GM21737 (cell line): Measurements from ENCODE around the gene IRF3.
"Not testable (repeated sequence)": the region's sequence is repeated elsewhere in the genome, so short reads cannot be mapped to it uniquely, and the experiment has no call there.

Experiments used
- ATAC-seq: cut with Tn5 transposase; IDR thresholded peaks from one replicate; pipeline ENCODE4 v1.9.1; 2021; ENCODE audit warnings: mild to moderate bottlenecking, moderate library complexity; ENCODE audit not compliant: unreplicated experiment

IRF3 gene

GRCh38 chr19:49651820-49652550 is 13.7 kb downstream of the IRF3 start:
- ATAC-seq = no peak

GRCh38 chr19:49651029-49651819 is 14.4 kb downstream of the IRF3 start:
- no peak for ATAC-seq

DNA sequence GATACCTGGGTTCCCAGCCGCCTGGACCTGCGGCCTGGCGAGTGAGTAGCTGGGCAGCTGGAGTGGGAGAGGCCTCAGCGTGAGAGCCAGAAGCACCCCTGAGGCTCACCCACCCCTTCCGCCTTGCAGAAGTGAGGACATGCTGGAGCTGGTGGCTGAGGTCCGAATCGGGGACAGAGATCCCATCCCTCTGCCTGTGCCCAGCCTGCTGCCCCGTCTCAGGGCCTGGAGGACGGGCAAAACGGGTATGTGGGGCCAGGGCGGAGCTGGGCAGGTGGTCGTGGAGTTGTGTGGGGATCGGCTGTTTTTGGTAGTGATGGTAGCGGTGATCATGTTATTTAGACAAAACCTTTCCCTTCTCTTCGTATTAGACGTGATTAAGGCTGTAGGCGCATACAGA is 19.1 kb downstream of the IRF3 start:
- no peak for ATAC-seq

- no peak for ATAC-seq
Observed at GRCh38 chr19:49645995-49646394, 19.7 kb downstream of the IRF3 start.

GRCh38 chr19:49645592-49645991 is 20.1 kb downstream of the IRF3 start:
- ATAC-seq = no peak

- no peak for ATAC-seq
Observed at GRCh38 chr19:49643466-49643865, 22.2 kb downstream of the IRF3 start.

DNA sequence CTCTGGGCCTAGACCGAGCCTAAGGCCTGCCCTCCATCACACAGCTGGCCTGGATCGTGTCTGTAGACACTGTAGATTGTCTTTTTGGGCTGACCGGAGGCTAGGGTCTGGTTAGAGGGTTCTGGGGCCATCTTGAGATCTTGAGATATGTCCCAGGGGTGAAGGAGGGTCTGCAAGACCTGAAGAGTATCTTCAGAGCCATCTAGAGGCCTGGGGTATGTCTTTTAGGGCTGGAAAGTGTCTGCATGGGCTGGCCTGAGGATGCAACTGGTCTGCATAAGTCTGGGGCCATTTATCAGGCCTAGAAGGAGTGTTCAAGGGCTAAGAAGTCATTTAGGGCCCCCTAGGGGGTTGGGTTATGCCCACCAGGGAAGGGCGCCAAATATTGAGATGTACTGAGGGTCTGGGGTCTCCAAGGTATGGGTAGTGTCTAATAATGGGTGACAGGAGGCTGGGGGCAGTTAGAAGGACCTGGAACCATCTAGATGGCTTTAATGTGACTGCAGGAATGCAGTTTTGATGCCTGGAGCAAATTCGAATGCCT is 23.1 kb downstream of the IRF3 start:
- no peak for ATAC-seq

- ATAC-seq = peak; percentile 64
Observed at GRCh38 chr19:49641688-49642491, 23.8 kb downstream of the IRF3 start, which contains the start of gene SCAF1. TSS of gene SCAF1 (plus strand) at chr19:49642209. CDS start at chr19:49645027, 2,818 bp downstream.

GRCh38 chr19:49640113-49640898 is 25.4 kb downstream of the IRF3 start, which contains the start of gene RRAS:
TSS of gene RRAS (minus strand) at chr19:49640143. CDS start at chr19:49640098, 45 bp downstream.
- ATAC-seq = peak; percentile 54

DNA sequence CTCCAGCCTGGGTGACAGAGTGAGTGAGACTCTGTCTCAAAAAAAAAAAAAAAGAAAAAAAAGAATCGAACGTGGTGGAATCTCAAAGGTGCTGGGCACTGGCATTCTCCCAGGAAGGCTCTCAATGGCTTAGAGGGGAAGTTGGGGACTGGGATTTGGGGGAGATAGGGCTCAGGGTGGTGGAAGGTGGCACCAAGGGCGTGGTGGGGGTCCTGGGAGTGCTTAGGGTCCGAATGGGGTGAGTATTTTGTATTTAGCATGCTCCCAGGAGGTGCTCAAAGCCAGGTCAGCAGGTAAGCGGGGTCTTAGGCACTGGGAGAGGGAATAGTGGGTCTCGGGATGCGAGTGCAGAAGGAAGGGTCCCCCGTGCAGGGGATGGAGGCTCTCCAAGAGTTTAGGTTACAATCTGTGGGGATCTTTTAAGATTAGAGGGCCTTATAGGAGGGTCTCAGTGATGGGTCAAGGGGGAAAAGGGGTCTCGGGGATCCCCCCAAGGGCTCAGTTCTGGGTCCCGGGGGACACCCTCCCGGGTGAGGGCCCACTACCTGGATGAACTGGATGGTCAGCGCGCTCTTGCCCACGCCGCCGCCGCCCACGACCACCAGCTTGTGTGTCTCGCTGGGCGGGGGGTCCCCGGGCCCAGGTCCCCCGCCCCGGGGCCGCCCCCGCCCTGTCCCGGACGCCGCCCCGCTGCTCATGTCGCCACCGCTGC is 26.1 kb downstream of the IRF3 start:
- no peak for ATAC-seq

- no peak for ATAC-seq
Observed at GRCh38 chr19:49637821-49638738, 27.6 kb downstream of the IRF3 start.

DNA sequence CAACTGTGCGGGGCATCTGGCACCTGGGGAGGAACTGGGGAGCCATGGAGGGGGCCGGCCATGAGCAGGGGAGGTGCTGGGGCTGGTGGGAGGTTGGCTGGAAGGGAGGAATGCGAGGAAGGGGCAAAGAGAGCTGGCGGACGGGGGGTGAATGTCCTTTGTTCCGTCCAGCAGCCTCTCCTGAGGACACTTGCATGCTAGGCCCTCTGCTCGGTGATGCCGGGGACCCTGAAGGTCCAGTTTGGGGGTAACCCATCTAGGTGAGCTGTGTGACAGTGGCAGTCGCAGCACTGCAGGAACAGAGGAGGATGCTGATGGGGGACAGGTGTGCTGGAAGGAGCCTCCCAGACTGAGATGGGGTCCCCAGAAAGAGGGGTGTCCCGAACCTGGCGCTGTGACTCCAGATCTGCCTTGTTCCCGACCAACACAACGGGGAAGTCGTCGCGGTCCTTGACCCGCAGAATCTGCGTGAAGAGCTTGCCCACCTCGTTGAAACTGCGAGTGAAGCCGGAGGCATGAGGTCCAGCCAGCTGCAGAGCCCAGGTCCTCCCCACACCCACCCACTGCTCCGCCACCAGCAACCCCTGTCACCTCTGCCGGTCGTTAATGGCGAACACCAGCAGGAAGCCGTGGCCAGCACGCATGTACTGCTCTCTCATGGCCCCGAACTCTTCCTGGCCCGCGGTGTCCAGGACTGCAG is 29.3 kb downstream of the IRF3 start:
- ATAC-seq = no peak

- no peak for ATAC-seq
Observed at GRCh38 chr19:49635530-49636232, 30.0 kb downstream of the IRF3 start.

DNA sequence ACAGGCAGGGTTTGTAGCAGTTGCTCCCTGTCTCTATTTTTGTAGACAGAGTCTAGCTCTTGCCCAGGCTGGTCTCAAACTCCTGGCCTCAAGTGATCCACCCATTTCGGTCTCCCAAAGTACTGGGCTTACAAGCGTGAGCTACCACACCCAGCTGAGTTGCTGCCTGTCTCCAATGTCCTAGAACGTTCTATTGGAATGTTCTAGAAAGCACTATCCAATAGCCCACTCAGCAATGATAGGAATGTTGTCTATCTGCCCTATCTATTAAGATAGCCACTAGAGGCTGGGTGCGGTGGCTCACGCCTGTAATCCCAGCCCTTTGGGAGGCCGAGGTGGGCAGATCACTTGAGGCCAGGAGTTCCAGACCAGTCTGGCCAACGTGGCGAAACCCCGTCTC is 32.4 kb downstream of the IRF3 start:
- ATAC-seq = not testable (repeated sequence)

DNA sequence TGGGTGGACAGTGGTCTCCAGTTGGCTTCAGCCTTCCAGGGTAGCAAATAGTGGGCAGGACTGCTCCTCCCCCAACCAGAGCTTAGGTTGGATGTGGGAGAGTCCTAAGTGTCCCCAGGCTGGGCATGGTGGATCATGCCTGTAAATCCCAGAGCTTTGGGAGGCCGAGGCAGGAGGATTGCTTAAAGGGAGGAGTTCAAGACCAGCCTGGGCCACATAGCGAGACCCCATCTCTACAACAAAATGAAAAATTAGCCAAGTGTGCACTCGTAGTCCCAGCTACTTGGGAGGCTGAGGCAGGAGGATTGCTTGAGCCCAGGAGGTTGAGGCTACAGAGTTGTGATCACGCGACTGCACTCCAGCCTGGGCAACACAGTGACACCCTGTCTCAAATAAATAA is 33.1 kb downstream of the IRF3 start:
- no peak for ATAC-seq

DNA sequence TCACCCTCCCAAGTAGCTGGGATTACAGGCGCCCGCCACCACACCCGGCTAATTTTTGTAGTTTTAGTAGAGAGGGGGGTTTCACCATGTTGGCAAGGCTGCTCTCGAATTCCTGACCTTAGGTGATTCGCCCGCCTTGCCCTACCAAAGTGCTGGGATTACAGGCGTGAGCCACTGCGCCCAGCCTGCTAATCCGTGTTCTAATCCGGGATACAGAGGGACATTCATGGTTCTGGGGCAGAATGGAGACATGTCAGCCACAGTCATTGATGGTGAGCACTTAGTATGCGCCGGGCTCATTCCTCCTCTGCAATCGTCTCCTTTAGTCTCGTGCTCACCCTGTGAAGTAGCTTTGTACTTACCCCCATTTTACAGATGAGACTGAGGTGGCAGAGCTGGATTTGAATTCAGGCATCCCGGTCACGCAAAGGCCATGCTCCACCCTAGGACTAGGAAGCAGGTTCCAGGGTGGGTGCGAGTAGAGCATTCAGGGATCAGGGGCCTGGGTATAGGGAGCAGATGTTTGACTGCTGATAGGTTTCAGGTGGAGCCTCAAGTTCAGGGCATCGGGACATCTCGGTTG is 34.0 kb downstream of the IRF3 start:
- no peak for ATAC-seq

DNA sequence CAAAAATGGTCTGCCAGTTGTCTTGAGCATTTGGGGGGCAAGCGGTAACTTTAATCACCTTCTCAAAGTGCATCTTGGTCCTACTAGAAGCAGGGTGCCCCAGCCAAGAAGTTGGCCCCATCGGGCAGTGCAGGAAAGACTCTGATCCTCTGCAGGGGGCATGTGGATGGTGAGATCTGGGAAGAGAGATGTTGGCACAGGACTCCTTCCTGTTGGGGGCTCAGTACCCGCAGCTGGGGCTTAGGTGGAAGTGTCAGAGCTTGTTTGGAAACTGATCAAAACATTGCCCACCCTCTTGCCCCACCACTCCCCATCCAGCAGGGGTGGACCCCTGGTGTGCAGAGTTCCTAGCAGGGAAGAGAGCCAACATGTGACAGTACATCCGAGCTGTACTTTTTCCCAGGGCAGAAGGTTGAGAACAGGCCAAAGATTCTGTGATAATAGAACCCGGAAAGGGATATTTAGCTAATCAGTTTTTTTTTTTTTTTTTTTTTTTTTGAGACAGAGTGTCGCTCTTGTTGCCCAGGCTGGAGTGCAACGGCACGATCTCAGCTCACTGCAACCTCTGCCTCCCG is 34.6 kb downstream of the IRF3 start:
- no peak for ATAC-seq
